Hepatocyte (in vitro differentiated cells): ENCODE results near the gene CEP131.

Experiments used
- EZH2 ChIP-seq: fragments of 200-600 bp; sonication (generic); IDR thresholded peaks from 2 replicates; pipeline ENCODE4 v1.6.1; 2016; ENCODE audit warnings: antibody characterized with exemption, mild to moderate bottlenecking, borderline replicate concordance
- TF ChIP-seq, protein P1 (sequence below): fragments of 200-600 bp; sonication (generic); IDR thresholded peaks from 2 replicates; pipeline ENCODE4 v1.5.1; 2016; ENCODE audit warnings: antibody characterized with exemption, mild to moderate bottlenecking; ENCODE audit not compliant: poor library complexity

DNA sequence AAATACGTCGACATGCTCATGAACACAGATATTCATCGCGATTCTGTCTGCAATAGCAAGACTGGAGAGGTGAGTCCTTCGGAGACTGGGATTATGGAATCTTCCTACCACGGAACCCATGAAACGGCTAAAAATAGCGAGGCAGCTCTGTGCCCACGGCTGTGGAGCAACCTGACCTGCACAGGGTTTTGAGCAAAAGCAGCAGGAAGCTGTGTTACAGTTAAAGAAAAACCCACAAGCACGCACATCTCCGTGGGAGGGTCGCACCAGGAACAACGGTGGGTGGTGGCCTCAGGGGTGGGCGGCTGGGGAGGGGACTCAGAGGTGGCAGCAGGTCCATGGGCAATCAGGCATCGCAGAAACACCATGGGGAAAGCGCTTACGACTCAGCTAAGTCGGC lies 47.5 kb upstream of the CEP131 start:
- no peak for TF ChIP-seq EZH2
- TF ChIP-seq, protein P1, sequence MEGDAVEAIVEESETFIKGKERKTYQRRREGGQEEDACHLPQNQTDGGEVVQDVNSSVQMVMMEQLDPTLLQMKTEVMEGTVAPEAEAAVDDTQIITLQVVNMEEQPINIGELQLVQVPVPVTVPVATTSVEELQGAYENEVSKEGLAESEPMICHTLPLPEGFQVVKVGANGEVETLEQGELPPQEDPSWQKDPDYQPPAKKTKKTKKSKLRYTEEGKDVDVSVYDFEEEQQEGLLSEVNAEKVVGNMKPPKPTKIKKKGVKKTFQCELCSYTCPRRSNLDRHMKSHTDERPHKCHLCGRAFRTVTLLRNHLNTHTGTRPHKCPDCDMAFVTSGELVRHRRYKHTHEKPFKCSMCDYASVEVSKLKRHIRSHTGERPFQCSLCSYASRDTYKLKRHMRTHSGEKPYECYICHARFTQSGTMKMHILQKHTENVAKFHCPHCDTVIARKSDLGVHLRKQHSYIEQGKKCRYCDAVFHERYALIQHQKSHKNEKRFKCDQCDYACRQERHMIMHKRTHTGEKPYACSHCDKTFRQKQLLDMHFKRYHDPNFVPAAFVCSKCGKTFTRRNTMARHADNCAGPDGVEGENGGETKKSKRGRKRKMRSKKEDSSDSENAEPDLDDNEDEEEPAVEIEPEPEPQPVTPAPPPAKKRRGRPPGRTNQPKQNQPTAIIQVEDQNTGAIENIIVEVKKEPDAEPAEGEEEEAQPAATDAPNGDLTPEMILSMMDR, result no peak
